ENCODE results near the gene TMEM254. TPM values are rescaled to one million over a fixed set of nuclear protein-coding genes. Genes with fewer than 3 reads are reported as not detected.

Gene TMEM254
- total and polyA plus RNA-seq, 12 donors = 5.5 to 10.7 (median 7.7) TPM

DNA sequence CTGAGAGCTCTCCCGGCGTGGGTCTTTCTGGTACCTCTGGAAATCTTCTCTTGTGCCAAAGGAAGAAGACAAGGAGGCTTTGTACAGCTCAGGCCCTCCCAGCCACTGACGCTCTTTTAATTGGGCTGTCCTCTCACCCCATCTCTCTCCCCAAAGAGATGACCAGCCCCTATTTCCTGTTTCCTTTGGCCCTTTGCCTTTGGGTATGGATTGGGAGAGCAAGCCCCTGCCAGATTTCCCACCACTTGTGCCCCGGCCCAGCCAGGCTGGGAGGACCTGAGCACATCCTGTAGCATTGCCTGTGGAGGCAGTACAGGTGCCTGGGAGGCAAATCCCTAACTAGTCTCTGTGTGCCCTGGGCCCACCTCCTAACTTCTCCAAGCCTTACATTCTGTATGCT is 48.4 kb downstream of the TMEM254 start:
- TF ChIP-seq CTCF (IDR thresholded peaks at IDR 0.05) = no peak
- H3K4me1 ChIP-seq = peaks cover 0 to 11% (median 0%) of the 10 kb centered on the region in 9 donors
- no peaks in the 10 kb centered on the region for H3K9me3 ChIP-seq
- no peak overlapping the region for H3K4me3 ChIP-seq
- DNase-seq (no peak), ATAC-seq (peak; percentile 42 to 79 (median 74))
- 47 to 55% methylated on average over 4 of the region's 4 CpGs for WGBS, 2 donors
- H3K27ac ChIP-seq = peak overlapping the region in 8 of 10 donors; percentile 3 to 62 (median 42)
- peaks cover 0 to 8% (median 0%) of the 10 kb centered on the region in 7 donors for H3K27me3 ChIP-seq
- intact Hi-C loops (cut with DNase I) = no loop called here
- H3K36me3 ChIP-seq = no peaks in the 10 kb centered on the region

GRCh38 chr10:80131499-80131901 is 53.0 kb downstream of the TMEM254 start:
- H3K27ac ChIP-seq = peak overlapping the region in 5 of 10 donors; percentile 31 to 93 (median 91)
- intact Hi-C loops (cut with DNase I) = loop anchor here in 3 of 10 donors (5.0 kb wide), 3 partner anchors 54 to 74 kb away; partner anchors contain the start of gene TMEM254 (in 2 of the 3)
- ATAC-seq (no peak), DNase-seq (no peak)
- H3K4me1 ChIP-seq = peaks cover 0 to 50% (median 26%) of the 10 kb centered on the region in 9 donors
- no peaks in the 10 kb centered on the region for H3K9me3 ChIP-seq
- peaks cover 0 to 33% (median 0%) of the 10 kb centered on the region in 7 donors for H3K27me3 ChIP-seq
- 75 to 83% methylated on average over 6 of the region's 6 CpGs for WGBS, 2 donors
- H3K4me3 ChIP-seq = no peak overlapping the region
- H3K36me3 ChIP-seq = no peaks in the 10 kb centered on the region
- no peak for TF ChIP-seq CTCF (IDR thresholded peaks at IDR 0.05)

DNA sequence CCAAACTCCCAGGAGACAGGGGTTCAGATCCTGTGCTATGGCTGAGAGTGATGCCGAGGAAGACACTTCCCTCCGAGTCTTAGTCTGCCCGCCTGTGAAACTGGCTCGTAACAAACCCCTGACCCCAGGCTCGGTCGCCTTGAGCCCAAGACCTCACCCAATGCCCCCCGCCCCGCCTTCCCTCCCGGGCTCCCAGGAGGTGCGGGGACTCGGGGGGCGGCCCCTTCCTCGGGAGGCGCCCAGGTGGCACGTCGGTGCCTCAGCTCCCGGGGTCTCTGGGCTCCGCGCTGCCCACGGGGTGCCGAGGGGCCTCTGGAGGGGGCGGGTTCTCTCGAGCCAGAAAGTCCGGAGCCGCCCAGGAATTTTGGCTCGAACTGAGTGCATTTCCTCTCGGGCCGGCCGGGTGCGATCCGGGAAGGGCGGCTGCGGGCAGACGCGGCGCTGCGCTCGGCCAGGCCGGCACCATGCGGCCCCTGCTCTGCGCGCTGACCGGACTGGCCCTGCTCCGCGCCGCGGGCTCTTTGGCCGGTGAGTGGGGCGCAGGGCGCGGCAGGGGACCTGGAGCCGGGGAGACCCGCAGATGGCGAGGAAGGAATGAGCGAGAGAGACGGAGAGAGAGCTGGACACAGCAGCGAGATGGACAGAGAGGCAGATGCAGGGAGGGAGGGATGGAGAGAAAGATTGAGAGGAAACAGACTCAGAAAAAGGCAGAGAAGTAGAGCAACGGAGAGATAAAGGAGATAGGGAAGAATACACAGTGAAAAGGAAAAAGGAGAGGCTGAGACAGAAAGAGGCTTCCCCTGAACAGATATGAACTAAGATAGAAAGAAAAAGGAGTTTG is 54.1 kb downstream of the TMEM254 start, which contains the start of gene PLAC9:
Gene PLAC9 (plus strand): TSS at position 432 of the 841 bp plus-strand sequence. CDS start 33 bp downstream, at position 465.
- DNase-seq = peak; percentile 62 to 68
- peak within 1 kb of the TSS; percentile 74 to 93 (median 87) for H3K27ac ChIP-seq

More for the DNA sequence above, 54.1 kb downstream of the TMEM254 start, which contains the start of gene PLAC9:
- Histone ChIP-seq H3K9me3 (no peaks in the 10 kb centered on the region), H3K27me3 (peaks cover 0 to 33% (median 0%) of the 10 kb centered on the region in 7 donors), H3K4me1 (peaks cover 8 to 53% (median 36%) of the 10 kb centered on the region in 9 donors), H3K36me3 (no peaks in the 10 kb centered on the region), H3K4me3 (peak within 1 kb of the TSS; percentile 53 to 69 (median 62))
- no peak for TF ChIP-seq CTCF (IDR thresholded peaks at IDR 0.05)
- intact Hi-C loops (cut with DNase I) = loop anchor here in 4 of 10 donors (2.0 to 5.0 kb wide), 4 partner anchors 54 to 75 kb away; partner anchors contain the start of gene TMEM254 (in 4 of the 4)
- 2% methylated on average over 57 to 58 of the region's 58 CpGs for WGBS, 2 donors
- peak; percentile 35 to 67 (median 52) for ATAC-seq
